ENCODE results near the gene XIRP2. TPM values are rescaled to one million over a fixed set of nuclear protein-coding genes. Genes with fewer than 3 reads are reported as not detected.

XIRP2 gene
- total and polyA plus RNA-seq, 2 of the 8 experiments (the other 6 are each of a cell fraction or from before 2014, with no cell fraction given): 0.11 TPM; not detected in 1

DNA sequence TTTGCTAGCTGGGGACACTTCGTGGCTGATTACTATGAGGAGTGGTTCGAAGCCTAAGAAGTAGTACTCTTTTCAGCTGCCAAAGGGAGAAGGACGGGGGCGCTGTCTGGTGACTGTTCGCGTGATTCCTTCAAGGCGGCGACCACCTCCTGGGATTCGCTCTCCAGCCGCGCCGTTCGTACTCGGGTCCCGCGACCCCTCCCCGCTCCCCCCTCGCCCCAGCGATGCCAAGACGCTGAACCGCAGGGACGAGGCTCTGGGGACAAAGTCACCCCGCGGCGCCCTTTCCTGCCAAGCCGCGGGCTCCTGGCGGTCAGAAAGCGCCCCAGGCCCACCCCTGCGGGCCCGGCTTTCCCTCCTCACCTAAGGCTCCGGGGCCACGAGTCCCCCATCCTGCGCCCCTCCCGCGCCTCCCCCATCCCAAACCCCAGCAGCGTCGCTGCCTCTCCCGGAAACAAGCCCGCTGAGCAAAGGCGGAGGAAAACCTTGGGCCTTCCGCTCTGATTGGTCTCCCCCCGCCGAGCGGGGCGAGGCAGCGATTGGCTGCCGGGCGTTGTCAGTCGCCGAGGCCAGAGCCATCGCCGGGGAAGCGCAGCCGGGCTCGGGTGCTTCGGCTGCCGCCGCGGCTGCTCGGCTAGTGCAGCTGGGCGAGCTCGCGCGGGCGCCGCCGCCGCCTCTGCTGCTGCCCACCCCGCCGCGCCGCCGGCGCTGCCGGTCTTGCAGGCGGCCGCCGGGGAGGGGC is 404.3 kb downstream of the XIRP2 start, which contains the start of gene B3GALT1 (continued):
- TF ChIP-seq SAP30 (IDR thresholded peaks at IDR 0.05; ENCODE audit: insufficient read depth, insufficient replicate concordance, low read length): no peak
- TF ChIP-seq HDAC2 (IDR thresholded peaks at IDR 0.05; ENCODE audit: borderline replicate concordance in 1 of 2, low read depth in 2 of 2, low read length in 2 of 2): 0 out of 4 replicates have a peak, but pooled peaks of 1 of the 2 experiments have one; percentile 8
- TF ChIP-seq BACH1 (IDR thresholded peaks at IDR 0.05; ENCODE audit: low read length): 0 out of 2 replicates have a peak, but pooled peaks have one; percentile 27

Data from H1 (cell line).